ENCODE data around the gene RAET1L. TPM values are rescaled to one million over a fixed set of nuclear protein-coding genes. Genes with fewer than 3 reads are reported as not detected.
"Not testable (repeated sequence)": the region's sequence is repeated elsewhere in the genome, so short reads cannot be mapped to it uniquely, and the experiment has no call there.

The RAET1L gene
- total and polyA plus RNA-seq, 2 donors (not counting 1 experiment from before 2014, with no cell fraction given): not detected

GRCh38 chr6:150016324-150017185 lies 8.8 kb downstream of the RAET1L start:
- Histone ChIP-seq H3K4me1 (ENCODE audit: control insufficient read depth in 2 of 2, insufficient read depth in 2 of 2, low read length in 2 of 2) (peaks cover 12 to 13% of the 10 kb centered on the region in 2 donors), H2AFZ (ENCODE audit: insufficient read depth, low read depth, low read length, poor library complexity, severe bottlenecking) (no peak overlapping the region), H3K9ac (ENCODE audit: low read length) (no peak overlapping the region), H3K9me3 (ENCODE audit: control extremely low read depth in 1 of 3, control insufficient read depth in 2 of 3, insufficient read depth in 1 of 3, low read length in 2 of 3) (peaks cover 0 to 9% (median 0%) of the 10 kb centered on the region in 3 donors), H3K27me3 (replicated peaks in 1 of 4; ENCODE audit: control extremely low read depth in 1 of 4, control insufficient read depth in 3 of 4, insufficient read depth in 4 of 4, low read length in 3 of 4) (peaks cover 0 to 51% (median 36%) of the 10 kb centered on the region in 4 experiments), H3K4me2 (replicated peaks; ENCODE audit: low read depth, low read length, poor library complexity, severe bottlenecking) (no peak overlapping the region), H3K4me3 (ENCODE audit: control extremely low read depth in 1 of 5, extremely low read depth in 1 of 5, insufficient read depth in 1 of 5, low read depth in 2 of 5, low read length in 4 of 5) (no peak overlapping the region), H3K27ac (ENCODE audit: low read length in 2 of 2) (no peak overlapping the region), H4K20me1 (ENCODE audit: control insufficient read depth, insufficient read depth, low read length, poor library complexity, severe bottlenecking) (no peaks in the 10 kb centered on the region), H3K79me2 (ENCODE audit: control insufficient read depth, insufficient read depth, low read length) (no peaks in the 10 kb centered on the region), H3K36me3 (replicated peaks in 1 of 2; ENCODE audit: control extremely low read depth in 1 of 2, control insufficient read depth in 1 of 2, extremely low read depth in 1 of 2, insufficient read depth in 2 of 2, low read length in 1 of 2) (no peaks in the 10 kb centered on the region)
- no peak overlapping the region for H3K27ac Mint-ChIP-seq
- WGBS (ENCODE audit: insufficient coverage): 26% methylated on average over 6 of the region's 6 CpGs
- DNase-seq (peak; percentile 85), ATAC-seq (ENCODE audit: low read depth) (peak; percentile 78)
- peak overlapping the region; percentile 4 for H3K4me3 Mint-ChIP-seq
- no peaks in the 10 kb centered on the region for H3K9me3 Mint-ChIP-seq (ENCODE audit: insufficient read depth)
- CTCF ChIA-PET: interaction anchor here (0.7 to 2.8 kb wide), 21 partner anchors 8 to 379 kb away, joined by 3 to 49 read pairs (median 5); partner anchors contain the start of gene RAET1L
- intact Hi-C loops (cut with micrococcal nuclease): loop anchor here (1.0 to 5.0 kb wide), 4 partner anchors 82 to 469 kb away; partner anchors contain the start of genes LRP11 and PPIL4
- no peak for TF ChIP-seq EZH2 (IDR thresholded peaks at IDR 0.05; ENCODE audit: borderline replicate concordance, insufficient read depth, low read depth, low read length, poor library complexity, severe bottlenecking)
- peak; percentile 80 for TF ChIP-seq CTCF (IDR thresholded peaks at IDR 0.05)
- POLR2A ChIA-PET: no interaction called here
- peaks cover 13% of the 10 kb centered on the region for H3K4me1 Mint-ChIP-seq
- H3K27me3 Mint-ChIP-seq: peaks cover 66% of the 10 kb centered on the region

GRCh38 chr6:150015281-150016001 lies 9.9 kb downstream of the RAET1L start:
- H3K4me2 ChIP-seq (replicated peaks; ENCODE audit: low read depth, low read length, poor library complexity, severe bottlenecking); H3K4me3 ChIP-seq (ENCODE audit: control extremely low read depth in 1 of 5, extremely low read depth in 1 of 5, insufficient read depth in 1 of 5, low read depth in 2 of 5, low read length in 4 of 5); H3K9me3 Mint-ChIP-seq (ENCODE audit: insufficient read depth); H3K27ac ChIP-seq (ENCODE audit: low read length in 2 of 2); H3K79me2 ChIP-seq (ENCODE audit: control insufficient read depth, insufficient read depth, low read length); H3K9ac ChIP-seq (ENCODE audit: low read length); POLR2A ChIA-PET; H2AFZ ChIP-seq (ENCODE audit: insufficient read depth, low read depth, low read length, poor library complexity, severe bottlenecking); H3K9me3 ChIP-seq (ENCODE audit: control extremely low read depth in 1 of 3, control insufficient read depth in 2 of 3, insufficient read depth in 1 of 3, low read length in 2 of 3); H3K27ac Mint-ChIP-seq; H4K20me1 ChIP-seq (ENCODE audit: control insufficient read depth, insufficient read depth, low read length, poor library complexity, severe bottlenecking); H3K36me3 ChIP-seq (replicated peaks in 1 of 2; ENCODE audit: control extremely low read depth in 1 of 2, control insufficient read depth in 1 of 2, extremely low read depth in 1 of 2, insufficient read depth in 2 of 2, low read length in 1 of 2): not testable (repeated sequence)
- intact Hi-C loops (cut with micrococcal nuclease): loop anchor here (1.0 to 5.0 kb wide), 4 partner anchors 81 to 468 kb away; partner anchors contain the start of genes LRP11 and PPIL4
- H3K27me3 ChIP-seq (replicated peaks in 1 of 4; ENCODE audit: control extremely low read depth in 1 of 4, control insufficient read depth in 3 of 4, insufficient read depth in 4 of 4, low read length in 3 of 4): peaks cover 0 to 53% (median 38%) of the 10 kb centered on the region in 4 experiments
- CTCF ChIA-PET: interaction anchor here (0.7 kb wide), 1 partner anchor 83 kb away, joined by 5 read pairs; no protein-coding TSS in a partner anchor
- peaks cover 12 to 13% of the 10 kb centered on the region in 2 donors for H3K4me1 ChIP-seq (ENCODE audit: control insufficient read depth in 2 of 2, insufficient read depth in 2 of 2, low read length in 2 of 2)
- H3K4me1 Mint-ChIP-seq: peaks cover 13% of the 10 kb centered on the region
- ATAC-seq (ENCODE audit: low read depth) (peak; percentile 49), DNase-seq (peak; percentile 62)
- 3% methylated on average over 15 of the region's 15 CpGs for WGBS (ENCODE audit: insufficient coverage)
- peak overlapping the region; percentile 45 for H3K4me3 Mint-ChIP-seq
- peaks cover 68% of the 10 kb centered on the region for H3K27me3 Mint-ChIP-seq

DNA sequence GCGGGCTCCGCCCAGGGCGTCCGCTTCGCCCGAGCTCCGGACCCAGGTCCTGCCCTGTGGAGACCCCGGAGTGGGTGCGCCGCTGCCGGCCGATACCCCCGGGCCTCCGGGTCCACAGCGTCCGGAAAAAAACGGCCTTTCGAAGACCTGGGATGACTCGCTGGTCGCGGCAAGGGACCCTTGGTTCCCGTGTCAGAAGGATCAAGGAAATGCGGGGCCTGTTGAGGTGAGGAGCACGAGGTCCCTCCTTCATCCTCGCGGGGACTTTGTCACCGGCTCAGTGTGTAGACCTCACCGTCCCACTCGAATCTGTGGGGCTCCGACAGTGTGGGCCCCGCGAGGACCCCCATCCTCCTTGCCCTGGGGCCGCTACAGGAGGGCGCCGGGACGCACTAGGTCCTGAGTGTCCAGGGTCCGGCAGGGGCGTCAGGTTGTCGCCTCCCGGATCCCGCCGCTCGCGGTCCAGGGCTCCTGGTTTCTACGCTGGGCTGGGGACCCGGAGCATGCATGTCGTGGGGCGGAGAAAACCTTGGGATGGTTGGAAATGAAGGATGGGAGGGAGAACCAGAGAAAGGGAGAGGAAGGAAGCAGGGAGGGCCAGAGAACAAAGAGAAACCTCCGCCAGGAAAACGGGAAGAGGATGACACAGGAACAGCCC lies 10.6 kb downstream of the RAET1L start:
- peaks cover 0 to 59% (median 44%) of the 10 kb centered on the region in 4 experiments for H3K27me3 ChIP-seq (replicated peaks in 1 of 4; ENCODE audit: control extremely low read depth in 1 of 4, control insufficient read depth in 3 of 4, insufficient read depth in 4 of 4, low read length in 3 of 4)
- ATAC-seq (ENCODE audit: low read depth): not testable (repeated sequence)

More for the DNA sequence above, 10.6 kb downstream of the RAET1L start:
- H3K4me1 ChIP-seq (ENCODE audit: control insufficient read depth in 2 of 2, insufficient read depth in 2 of 2, low read length in 2 of 2): peaks cover 12 to 13% of the 10 kb centered on the region in 2 donors
- peaks cover 73% of the 10 kb centered on the region for H3K27me3 Mint-ChIP-seq
- H3K9me3 Mint-ChIP-seq (ENCODE audit: insufficient read depth); DNase-seq; H2AFZ ChIP-seq (ENCODE audit: insufficient read depth, low read depth, low read length, poor library complexity, severe bottlenecking); H3K27ac Mint-ChIP-seq; H3K36me3 ChIP-seq (replicated peaks in 1 of 2; ENCODE audit: control extremely low read depth in 1 of 2, control insufficient read depth in 1 of 2, extremely low read depth in 1 of 2, insufficient read depth in 2 of 2, low read length in 1 of 2); CTCF ChIA-PET; POLR2A ChIA-PET; H3K9me3 ChIP-seq (ENCODE audit: control extremely low read depth in 1 of 3, control insufficient read depth in 2 of 3, insufficient read depth in 1 of 3, low read length in 2 of 3); H3K4me3 ChIP-seq (ENCODE audit: control extremely low read depth in 1 of 5, extremely low read depth in 1 of 5, insufficient read depth in 1 of 5, low read depth in 2 of 5, low read length in 4 of 5); H3K9ac ChIP-seq (ENCODE audit: low read length); H3K4me2 ChIP-seq (replicated peaks; ENCODE audit: low read depth, low read length, poor library complexity, severe bottlenecking); H4K20me1 ChIP-seq (ENCODE audit: control insufficient read depth, insufficient read depth, low read length, poor library complexity, severe bottlenecking); H3K79me2 ChIP-seq (ENCODE audit: control insufficient read depth, insufficient read depth, low read length); H3K27ac ChIP-seq (ENCODE audit: low read length in 2 of 2): not testable (repeated sequence)
- intact Hi-C loops (cut with micrococcal nuclease): loop anchor here (5.0 kb wide), 1 partner anchor 467 kb away; the partner anchor contains the start of gene PPIL4
- H3K4me3 Mint-ChIP-seq: peak overlapping the region; percentile 45
- WGBS (ENCODE audit: insufficient coverage): no CpG with 5 or more reads among the region's 50 CpGs
- peaks cover 13% of the 10 kb centered on the region for H3K4me1 Mint-ChIP-seq

Measured in B cell (primary cell).